Upper lobe of right lung (tissue), 1 donor: ENCODE data around the gene NFIC. TPM values are rescaled to one million over a fixed set of nuclear protein-coding genes. Genes with fewer than 3 reads are reported as not detected.

Experiments used
- ATAC-seq: fragments of 200-7000 bp; cut with Tn5 transposase; one replicate; pipeline ENCODE4 v1.9.1; 2020; ENCODE audit warnings: mild to moderate bottlenecking, moderate library complexity
- DNase-seq: peaks from one replicate; pipeline ENCODE4 v3.0.0-alpha.2; 2020
- H3K27ac ChIP-seq: fragments of 200-600 bp; one replicate; pipeline ENCODE4 v1.8.0; 2022
- H3K27me3 ChIP-seq: fragments of 200-600 bp; one replicate; pipeline ENCODE4 v1.8.0; 2022; ENCODE audit warnings: mild to moderate bottlenecking
- H3K36me3 ChIP-seq: fragments of 200-600 bp; one replicate; pipeline ENCODE4 v1.8.0; 2022
- H3K4me1 ChIP-seq: fragments of 200-600 bp; one replicate; pipeline ENCODE4 v1.8.0; 2022
- H3K4me3 ChIP-seq: fragments of 200-600 bp; one replicate; pipeline ENCODE4 v1.8.0; 2022; ENCODE audit warnings: mild to moderate bottlenecking
- H3K9me3 ChIP-seq: fragments of 200-600 bp; one replicate; pipeline ENCODE4 v1.8.0; 2022
- intact Hi-C: fragments of 100-400 bp; cut with DNase I; formaldehyde crosslinking; loops from one replicate; pipeline ENCODE4 v1.11.0; 2022
- total RNA-seq: library from RNA; stranded (reverse); fragmentation: NEBNext Ultra II Directional; extraction: Animal tissue kit (Norgen Biotek cat#: 25700); gene quantifications from one replicate; pipeline ENCODE4 v1.2.1, GENCODE V29; 2021
- TF ChIP-seq, protein P1 (sequence below): fragments of 200-600 bp; IDR thresholded peaks from one replicate; pipeline ENCODE4 v1.8.0; 2022; ENCODE audit warnings: antibody characterized with exemption
- donor health status: DM: no; HTN: yes; CAD: no; lungs with severe emphysema.

Gene NFIC
- total RNA-seq, 1 donor from 2014 or later: 150 TPM

GRCh38 chr19:3401004-3401768 lies 34.8 kb downstream of the NFIC start:
- Histone ChIP-seq H3K9me3 (no peaks in the 10 kb centered on the region), H3K36me3 (no peaks in the 10 kb centered on the region), H3K27ac (peak overlapping the region; percentile 55), H3K27me3 (no peaks in the 10 kb centered on the region), H3K4me3 (no peak overlapping the region), H3K4me1 (peaks cover 45% of the 10 kb centered on the region)
- TF ChIP-seq, protein P1, sequence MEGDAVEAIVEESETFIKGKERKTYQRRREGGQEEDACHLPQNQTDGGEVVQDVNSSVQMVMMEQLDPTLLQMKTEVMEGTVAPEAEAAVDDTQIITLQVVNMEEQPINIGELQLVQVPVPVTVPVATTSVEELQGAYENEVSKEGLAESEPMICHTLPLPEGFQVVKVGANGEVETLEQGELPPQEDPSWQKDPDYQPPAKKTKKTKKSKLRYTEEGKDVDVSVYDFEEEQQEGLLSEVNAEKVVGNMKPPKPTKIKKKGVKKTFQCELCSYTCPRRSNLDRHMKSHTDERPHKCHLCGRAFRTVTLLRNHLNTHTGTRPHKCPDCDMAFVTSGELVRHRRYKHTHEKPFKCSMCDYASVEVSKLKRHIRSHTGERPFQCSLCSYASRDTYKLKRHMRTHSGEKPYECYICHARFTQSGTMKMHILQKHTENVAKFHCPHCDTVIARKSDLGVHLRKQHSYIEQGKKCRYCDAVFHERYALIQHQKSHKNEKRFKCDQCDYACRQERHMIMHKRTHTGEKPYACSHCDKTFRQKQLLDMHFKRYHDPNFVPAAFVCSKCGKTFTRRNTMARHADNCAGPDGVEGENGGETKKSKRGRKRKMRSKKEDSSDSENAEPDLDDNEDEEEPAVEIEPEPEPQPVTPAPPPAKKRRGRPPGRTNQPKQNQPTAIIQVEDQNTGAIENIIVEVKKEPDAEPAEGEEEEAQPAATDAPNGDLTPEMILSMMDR: no peak
- intact Hi-C loops: no loop called here
- no peak for ATAC-seq
- DNase-seq: no peak

GRCh38 chr19:3402631-3403443 lies 36.5 kb downstream of the NFIC start:
- Histone ChIP-seq H3K36me3 (no peaks in the 10 kb centered on the region), H3K9me3 (no peaks in the 10 kb centered on the region), H3K27ac (peak overlapping the region; percentile 99), H3K4me1 (peaks cover 30% of the 10 kb centered on the region), H3K27me3 (no peaks in the 10 kb centered on the region), H3K4me3 (peak overlapping the region; percentile 43)
- ATAC-seq: no peak
- DNase-seq: no peak
- intact Hi-C loops: no loop called here
- TF ChIP-seq, protein P1: no peak

DNA sequence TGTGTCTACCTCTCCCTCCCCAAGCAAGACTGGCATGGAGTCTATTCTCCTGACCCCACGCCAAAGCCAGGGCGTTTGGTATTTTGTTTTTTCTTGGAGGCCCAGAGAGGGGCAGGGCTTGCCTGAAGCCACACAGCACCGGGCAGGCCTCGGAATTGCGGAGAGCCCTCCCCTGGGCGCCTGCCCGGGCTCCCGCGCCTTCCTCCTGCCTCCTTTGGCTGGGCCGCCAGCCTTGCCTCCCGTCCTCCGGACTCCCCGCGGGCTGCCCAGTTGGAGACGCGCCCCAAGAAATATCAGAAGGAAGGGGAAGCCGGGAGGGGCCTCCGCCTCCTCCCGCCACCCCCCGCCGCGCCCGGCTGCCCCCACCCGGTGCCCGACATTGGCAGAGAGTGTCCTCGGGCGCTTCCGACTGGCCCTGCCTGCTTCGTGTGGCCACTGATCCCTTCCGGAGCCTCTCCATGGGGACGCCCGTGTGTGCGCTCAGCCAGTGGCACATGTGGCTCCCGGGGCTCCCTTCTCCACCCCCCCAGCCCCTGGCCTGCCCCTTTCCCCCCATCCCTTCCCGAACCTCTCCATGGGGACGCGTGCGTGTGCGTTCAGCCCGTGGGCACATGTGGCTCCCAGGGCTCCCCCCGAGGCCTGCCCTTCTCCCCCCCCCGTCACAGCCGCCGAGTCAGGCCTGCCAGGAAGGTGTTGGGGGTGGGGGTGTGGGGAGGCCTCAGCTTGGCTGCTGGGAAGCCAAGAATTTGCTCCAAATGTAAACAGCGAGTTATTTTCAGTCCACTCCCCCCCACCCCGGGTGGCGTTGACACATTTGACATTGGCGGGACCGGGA lies 37.3 kb downstream of the NFIC start:
- Histone ChIP-seq H3K9me3 (no peaks in the 10 kb centered on the region), H3K27me3 (no peaks in the 10 kb centered on the region), H3K4me3 (peak overlapping the region; percentile 43), H3K4me1 (peaks cover 28% of the 10 kb centered on the region), H3K36me3 (no peaks in the 10 kb centered on the region), H3K27ac (peak overlapping the region; percentile 99)
- intact Hi-C loops: no loop called here
- TF ChIP-seq, protein P1: no peak
- DNase-seq (peak; percentile 93), ATAC-seq (peak; percentile 87)

DNA sequence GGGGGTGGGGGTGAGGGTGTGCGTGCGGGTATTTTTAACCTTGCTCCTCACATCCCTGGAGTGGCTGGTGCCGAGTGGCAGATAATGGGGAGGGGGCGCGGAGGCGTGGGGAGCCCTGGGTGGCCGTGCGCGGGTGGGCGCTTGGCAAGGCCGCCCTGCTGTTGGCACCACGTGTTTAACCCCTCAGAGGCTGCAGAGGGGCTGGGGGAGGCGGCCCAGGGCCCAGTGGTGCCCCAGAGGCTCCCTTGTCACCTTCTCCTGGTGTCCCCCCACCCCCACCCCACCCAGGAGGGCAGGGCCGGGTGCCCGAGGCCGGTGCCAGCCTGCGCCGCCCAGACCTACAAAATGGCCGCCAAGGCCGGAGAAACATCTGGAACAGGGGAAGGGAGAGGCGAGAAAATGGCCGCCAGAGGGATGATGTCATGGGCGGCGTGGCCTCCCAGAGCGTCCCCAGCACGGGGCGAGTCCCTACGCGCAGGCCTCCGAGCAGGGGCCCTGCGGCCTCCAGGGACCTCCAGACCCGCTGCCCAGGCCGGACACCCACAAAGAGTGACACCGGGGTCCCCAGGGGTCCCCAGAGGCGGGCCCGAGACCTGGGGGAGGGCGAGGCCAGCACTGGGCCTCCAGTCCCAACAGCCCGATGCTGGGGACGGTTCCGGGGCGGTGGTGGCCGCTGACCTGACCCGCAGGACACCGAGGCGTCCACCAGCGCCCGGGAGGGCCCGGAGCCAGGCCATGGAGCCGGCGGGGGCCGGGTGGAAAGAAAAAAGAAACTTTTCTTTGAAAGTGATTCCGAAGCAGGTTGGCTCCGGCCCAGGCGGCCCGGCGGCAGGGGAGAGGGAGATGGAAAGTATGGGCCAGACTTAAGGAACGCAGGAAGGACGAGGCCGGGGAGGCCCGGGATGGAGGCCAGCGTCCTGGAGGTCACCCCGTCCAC lies 38.2 kb downstream of the NFIC start:
- peak overlapping the region; percentile 99 for H3K27ac ChIP-seq
- peaks cover 21% of the 10 kb centered on the region for H3K4me1 ChIP-seq
- intact Hi-C loops: no loop called here
- peak; percentile 91 for DNase-seq
- TF ChIP-seq, protein P1: no peak
- peak; percentile 79 for ATAC-seq
- H3K9me3 ChIP-seq: no peaks in the 10 kb centered on the region
- no peaks in the 10 kb centered on the region for H3K27me3 ChIP-seq
- no peaks in the 10 kb centered on the region for H3K36me3 ChIP-seq
- peak overlapping the region; percentile 43 for H3K4me3 ChIP-seq

GRCh38 chr19:3405261-3405653 lies 38.9 kb downstream of the NFIC start:
- DNase-seq (no peak), ATAC-seq (no peak)
- Histone ChIP-seq H3K27me3 (no peaks in the 10 kb centered on the region), H3K36me3 (no peaks in the 10 kb centered on the region), H3K4me3 (peak overlapping the region; percentile 43), H3K4me1 (peaks cover 21% of the 10 kb centered on the region), H3K9me3 (no peaks in the 10 kb centered on the region), H3K27ac (peak overlapping the region; percentile 99)
- intact Hi-C loops: no loop called here
- TF ChIP-seq, protein P1: no peak
